ENCODE measurements around the gene ZNF333.

GRCh38 chr19:14735915-14736314, 46.1 kb downstream of the ZNF333 start:
- TF ChIP-seq CTCF (IDR thresholded peaks at IDR 0.05) (no peak), POLR2A (IDR thresholded peaks at IDR 0.05) (no peak), POLR2AphosphoS5 (IDR thresholded peaks at IDR 0.05) (no peak), EP300 (IDR thresholded peaks at IDR 0.05) (no peak)

Data from sigmoid colon (tissue), 4 donors.